PC-3 (cell line): ENCODE data around the gene KCNQ5. TPM values are rescaled to one million over a fixed set of nuclear protein-coding genes. Genes with fewer than 3 reads are reported as not detected.

Experiments
- ATAC-seq: fragments of 200-7000 bp; cut with Tn5 transposase; 2 replicates; pipeline ENCODE4 v1.9.1; 2020; ENCODE audit warnings: mild to moderate bottlenecking, moderate library complexity
- BruUV-seq: library from RNA; stranded (reverse); fragments of 400-500 nt; replicated peaks from 2 replicates; lab custom pipeline; 2021; lab: Mats Ljungman, UMichigan
- CTCF ChIA-PET: fragments of 300-600 bp; sonication (Branson Sonifier 250); formaldehyde crosslinking; loops from one replicate; lab custom pipeline; 2022; ENCODE audit warnings: antibody characterized with exemption; lab: Charles Lee
- POLR2A ChIA-PET: fragments of 300-600 bp; sonication (Branson Sonifier 250); formaldehyde crosslinking; loops from one replicate; lab custom pipeline; 2022; ENCODE audit warnings: antibody characterized with exemption; ENCODE audit not compliant: unreplicated experiment; lab: Charles Lee
- DNase-seq: peaks from one replicate; pipeline ENCODE4 v3.0.0-alpha.2; 2015
- H2AFZ ChIP-seq: fragments of 300-600 bp; sonication (generic); 2 replicates; pipeline ENCODE4 v1.6.0; 2016; ENCODE audit warnings: antibody characterized with exemption, low read length
- H3F3A ChIP-seq: fragments of 300-600 bp; sonication (generic); one replicate; pipeline ENCODE4 v1.6.0; 2017; ENCODE audit warnings: antibody characterized with exemption, low read length, control low read depth, mild to moderate bottlenecking; ENCODE audit not compliant: unreplicated experiment
- H3K27ac ChIP-seq: fragments of 300-600 bp; sonication (generic); 2 replicates; pipeline ENCODE4 v1.5.1; 2016; ENCODE audit warnings: mild to moderate bottlenecking, low read length
- H3K27me3 ChIP-seq: fragments of 300-600 bp; sonication (generic); 2 replicates; pipeline ENCODE4 v1.6.1; 2016; ENCODE audit warnings: low read length, mixed read lengths
- H3K36me3 ChIP-seq: fragments of 300-600 bp; sonication (generic); 2 replicates; pipeline ENCODE4 v1.6.1; 2016; ENCODE audit warnings: low read depth, mixed run types, low read length, mixed read lengths
- H3K4me1 ChIP-seq: fragments of 300-600 bp; sonication (generic); 2 replicates; pipeline ENCODE4 v1.5.1; 2016; ENCODE audit warnings: low read length; ENCODE audit not compliant: insufficient read depth
- H3K4me2 ChIP-seq: fragments of 300-600 bp; sonication (generic); 2 replicates; pipeline ENCODE4 v1.6.0; 2016; ENCODE audit warnings: low read length
- H3K4me3 ChIP-seq: fragments of 300-600 bp; sonication (generic); 2 replicates; pipeline ENCODE4 v1.5.1; 2016; ENCODE audit warnings: mild to moderate bottlenecking, low read length, mixed read lengths
- H3K79me2 ChIP-seq: fragments of 300-600 bp; sonication (generic); 2 replicates; pipeline ENCODE4 v1.6.1; 2017; ENCODE audit warnings: low read length, mixed read lengths
- H3K9ac ChIP-seq: fragments of 300-600 bp; sonication (generic); 2 replicates; pipeline ENCODE4 v1.6.0; 2016; ENCODE audit warnings: mild to moderate bottlenecking, low read length
- H3K9me2 ChIP-seq: fragments of 300-600 bp; sonication (generic); replicated peaks from 2 replicates; pipeline ENCODE4 v1.6.1; 2016; ENCODE audit warnings: mixed run types, low read length, mixed read lengths
- H3K9me3 ChIP-seq: fragments of 300-600 bp; sonication (generic); 2 replicates; pipeline ENCODE4 v1.6.1; 2016; ENCODE audit warnings: low read length, mixed read lengths
- H4K20me1 ChIP-seq: fragments of 300-600 bp; sonication (generic); 2 replicates; pipeline ENCODE4 v1.6.1; 2016; ENCODE audit warnings: low read length, mixed read lengths
- EZH2 ChIP-seq: fragments of 300-600 bp; sonication (generic); IDR thresholded peaks from one replicate; pipeline ENCODE4 v1.6.1; 2017; ENCODE audit warnings: antibody characterized with exemption, mild to moderate bottlenecking, low read length; ENCODE audit not compliant: unreplicated experiment
- EZH2phosphoT487 ChIP-seq: fragments of 300-600 bp; sonication (generic); IDR thresholded peaks from 2 replicates; pipeline ENCODE4 v1.6.1; 2018; ENCODE audit warnings: mild to moderate bottlenecking, antibody characterized with exemption, low read length, borderline replicate concordance
- intact Hi-C: fragments of 100-400 bp; cut with micrococcal nuclease; formaldehyde crosslinking; loops from 2 replicates; pipeline ENCODE4 v1.9.0; 2023
- total RNA-seq: library from RNA; depleted of rRNA; stranded (reverse); fragments of >200 nt; gene quantifications from 2 replicates; pipeline ENCODE4 v1.2.3, GENCODE V29; 2014
- TF ChIP-seq, protein P1 (sequence below): fragments of 300-600 bp; sonication (generic); conservative IDR thresholded peaks from 2 replicates; pipeline ENCODE4 v1.5.1; 2017; ENCODE audit warnings: antibody characterized with exemption, low read depth, mild to moderate bottlenecking, low read length

Gene KCNQ5
- total RNA-seq, 1 experiment from 2014 or later, result not detected

DNA sequence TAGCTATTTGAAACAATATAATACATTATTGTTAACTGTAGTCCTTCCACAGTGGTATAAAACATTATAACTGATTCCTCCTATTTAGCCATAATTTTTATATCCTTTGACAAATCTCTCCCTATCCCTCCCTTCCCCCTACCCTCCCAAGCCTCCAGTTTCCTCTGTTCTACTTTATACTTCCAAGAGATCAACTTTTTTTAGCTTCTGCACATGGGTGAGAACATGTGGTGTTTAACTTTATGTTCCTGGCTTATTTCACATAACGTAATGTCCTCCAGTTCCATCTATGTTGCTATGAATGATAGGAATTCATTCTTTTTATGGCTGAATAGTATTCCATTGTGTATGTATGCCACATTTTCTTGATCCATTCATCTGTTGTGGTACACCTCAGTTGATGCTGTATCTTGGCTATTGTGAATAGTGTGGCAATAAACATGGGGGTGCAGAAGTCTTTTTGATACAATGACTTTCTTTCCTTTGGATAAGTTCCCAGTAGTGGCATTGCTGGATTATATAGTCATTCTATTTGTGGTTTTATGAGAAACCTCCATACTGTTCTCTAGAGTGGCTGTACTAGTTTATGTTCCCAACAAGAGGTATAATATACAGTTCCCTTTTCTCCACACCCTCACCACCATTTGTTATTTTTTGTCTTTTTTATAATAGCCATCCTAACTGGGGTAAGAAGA lies 205.0 kb downstream of the KCNQ5 start:
- no peaks in the 10 kb centered on the region for H3K36me3 ChIP-seq
- H3F3A ChIP-seq, result no peaks in the 10 kb centered on the region
- no TSS peak for BruUV-seq
- H3K79me2 ChIP-seq, result no peaks in the 10 kb centered on the region
- no peaks in the 10 kb centered on the region for H4K20me1 ChIP-seq
- H3K4me2 ChIP-seq, result 0 out of 2 replicates have a peak overlapping the region, but pooled peaks have one; percentile 15
- peaks cover 34% of the 10 kb centered on the region for H3K4me1 ChIP-seq
- ATAC-seq (peak; percentile 78), DNase-seq (peak; percentile 86)
- no peak overlapping the region for H2AFZ ChIP-seq
- ChIA-PET CTCF (no interaction called here), POLR2A (no interaction called here)
- intact Hi-C loops, result loop anchor here (5.0 kb wide), 1 partner anchor 125 kb away; no protein-coding TSS in a partner anchor
- no peaks in the 10 kb centered on the region for H3K9me2 ChIP-seq
- H3K9ac ChIP-seq, result peak overlapping the region; percentile 7; the same call in 1 of the 2 replicates
- H3K4me3 ChIP-seq, result no peak overlapping the region
- H3K27me3 ChIP-seq, result no peaks in the 10 kb centered on the region
- TF ChIP-seq, protein P1, sequence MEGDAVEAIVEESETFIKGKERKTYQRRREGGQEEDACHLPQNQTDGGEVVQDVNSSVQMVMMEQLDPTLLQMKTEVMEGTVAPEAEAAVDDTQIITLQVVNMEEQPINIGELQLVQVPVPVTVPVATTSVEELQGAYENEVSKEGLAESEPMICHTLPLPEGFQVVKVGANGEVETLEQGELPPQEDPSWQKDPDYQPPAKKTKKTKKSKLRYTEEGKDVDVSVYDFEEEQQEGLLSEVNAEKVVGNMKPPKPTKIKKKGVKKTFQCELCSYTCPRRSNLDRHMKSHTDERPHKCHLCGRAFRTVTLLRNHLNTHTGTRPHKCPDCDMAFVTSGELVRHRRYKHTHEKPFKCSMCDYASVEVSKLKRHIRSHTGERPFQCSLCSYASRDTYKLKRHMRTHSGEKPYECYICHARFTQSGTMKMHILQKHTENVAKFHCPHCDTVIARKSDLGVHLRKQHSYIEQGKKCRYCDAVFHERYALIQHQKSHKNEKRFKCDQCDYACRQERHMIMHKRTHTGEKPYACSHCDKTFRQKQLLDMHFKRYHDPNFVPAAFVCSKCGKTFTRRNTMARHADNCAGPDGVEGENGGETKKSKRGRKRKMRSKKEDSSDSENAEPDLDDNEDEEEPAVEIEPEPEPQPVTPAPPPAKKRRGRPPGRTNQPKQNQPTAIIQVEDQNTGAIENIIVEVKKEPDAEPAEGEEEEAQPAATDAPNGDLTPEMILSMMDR, result no peak
- peak overlapping the region; percentile 85 for H3K27ac ChIP-seq
- no peaks in the 10 kb centered on the region for H3K9me3 ChIP-seq

DNA sequence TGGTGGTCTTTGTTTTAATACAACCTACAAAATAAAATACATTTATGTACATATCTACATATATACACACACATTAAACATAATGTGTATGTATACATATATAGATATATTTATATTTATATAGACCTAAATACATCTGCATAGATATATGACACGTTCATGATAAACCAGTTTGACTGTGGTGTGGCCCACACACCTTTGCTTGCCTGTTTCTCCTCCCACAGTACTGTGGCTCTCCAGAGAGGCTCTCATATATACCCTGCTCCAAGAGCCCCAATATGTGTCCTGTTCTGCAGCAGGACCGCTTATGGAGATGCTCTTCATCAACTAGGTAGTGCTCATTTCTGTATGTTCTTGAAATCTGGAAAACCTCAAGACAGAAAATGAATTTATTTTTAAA lies 207.0 kb downstream of the KCNQ5 start:
- ATAC-seq, result no peak

GRCh38 chr6:72832271-72832670 lies 210.4 kb downstream of the KCNQ5 start:
- Histone ChIP-seq H3K36me3 (no peaks in the 10 kb centered on the region), H3K9me3 (no peaks in the 10 kb centered on the region), H3K9ac (no peak overlapping the region), H4K20me1 (no peaks in the 10 kb centered on the region), H3K27me3 (no peaks in the 10 kb centered on the region), H3K9me2 (no peaks in the 10 kb centered on the region), H3K27ac (no peak overlapping the region), H3K79me2 (no peaks in the 10 kb centered on the region), H3K4me3 (no peak overlapping the region), H3F3A (no peaks in the 10 kb centered on the region), H3K4me2 (no peak overlapping the region), H3K4me1 (peaks cover 11% of the 10 kb centered on the region), H2AFZ (no peak overlapping the region)
- CTCF ChIA-PET, result no interaction called here
- POLR2A ChIA-PET, result no interaction called here
- TF ChIP-seq, protein P1, result no peak
- no peak for TF ChIP-seq EZH2phosphoT487
- no peak for TF ChIP-seq EZH2
- no TSS peak for BruUV-seq
- DNase-seq (no peak), ATAC-seq (no peak)
- intact Hi-C loops, result no loop called here

More for the DNA sequence above, 207.0 kb downstream of the KCNQ5 start:
- Histone ChIP-seq H3K79me2 (no peaks in the 10 kb centered on the region), H3K9me2 (no peaks in the 10 kb centered on the region), H3K27ac (no peak overlapping the region), H3K4me1 (peaks cover 34% of the 10 kb centered on the region), H4K20me1 (no peaks in the 10 kb centered on the region), H3K9me3 (no peaks in the 10 kb centered on the region), H3K4me2 (no peak overlapping the region), H3K9ac (no peak overlapping the region), H3F3A (no peaks in the 10 kb centered on the region), H3K4me3 (no peak overlapping the region), H3K27me3 (no peaks in the 10 kb centered on the region), H3K36me3 (no peaks in the 10 kb centered on the region), H2AFZ (no peak overlapping the region)
- DNase-seq, result no peak
- POLR2A ChIA-PET, result no interaction called here
- CTCF ChIA-PET, result no interaction called here
- no TSS peak for BruUV-seq
- TF ChIP-seq, protein P1, result no peak
- TF ChIP-seq EZH2phosphoT487, result no peak
- TF ChIP-seq EZH2, result no peak
- intact Hi-C loops, result loop anchor here (5.0 kb wide), 1 partner anchor 123 kb away; no protein-coding TSS in a partner anchor
